HG03064 (cell line): ENCODE measurements around the gene PLXNB2.

Experiments
- ATAC-seq: cut with Tn5 transposase; IDR thresholded peaks from one replicate; pipeline ENCODE4 v1.9.1; 2021; ENCODE audit warnings: low read depth; ENCODE audit not compliant: unreplicated experiment

PLXNB2 gene

DNA sequence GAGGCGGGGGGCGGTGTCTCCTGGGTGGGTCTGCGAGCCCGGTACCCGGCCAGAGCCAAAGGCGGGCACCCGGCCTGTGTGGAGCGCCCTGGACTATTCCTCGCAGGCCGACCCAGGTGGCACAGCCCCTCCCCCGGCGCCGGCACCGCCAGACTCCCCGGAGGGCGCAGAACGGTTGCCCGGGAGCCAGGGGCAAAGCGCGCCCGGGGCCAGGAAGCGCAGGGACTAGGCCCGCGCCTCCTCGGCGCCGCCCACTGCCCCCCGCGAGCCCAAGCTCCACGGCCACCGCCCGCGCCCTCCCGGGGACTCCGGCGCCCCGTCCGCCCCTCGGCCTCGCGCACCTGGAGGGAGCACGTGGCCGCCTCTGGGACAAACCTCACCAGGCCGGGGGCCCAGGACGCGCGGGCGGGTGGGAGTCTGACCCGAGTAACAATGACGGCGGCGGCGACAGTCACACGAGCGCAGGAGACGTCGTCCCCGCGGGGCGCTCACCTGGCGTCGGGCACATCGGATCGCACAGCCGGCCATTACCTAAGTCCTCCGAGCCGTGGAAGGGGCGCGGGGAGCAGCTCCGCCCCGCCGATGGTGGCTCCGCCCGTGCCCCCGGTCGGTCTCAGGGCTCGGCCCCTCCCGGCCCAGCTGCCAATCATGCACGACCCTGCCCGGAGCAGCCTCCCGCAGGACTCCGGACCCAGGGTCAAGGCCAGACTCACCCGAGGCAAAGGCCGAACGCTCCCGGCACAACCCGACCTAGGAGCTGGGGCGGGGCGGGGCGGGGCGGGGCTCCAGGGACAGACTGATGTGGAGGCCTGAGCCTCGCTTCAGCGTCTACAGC lies 7.4 kb downstream of the PLXNB2 start:
- ATAC-seq, result no peak

DNA sequence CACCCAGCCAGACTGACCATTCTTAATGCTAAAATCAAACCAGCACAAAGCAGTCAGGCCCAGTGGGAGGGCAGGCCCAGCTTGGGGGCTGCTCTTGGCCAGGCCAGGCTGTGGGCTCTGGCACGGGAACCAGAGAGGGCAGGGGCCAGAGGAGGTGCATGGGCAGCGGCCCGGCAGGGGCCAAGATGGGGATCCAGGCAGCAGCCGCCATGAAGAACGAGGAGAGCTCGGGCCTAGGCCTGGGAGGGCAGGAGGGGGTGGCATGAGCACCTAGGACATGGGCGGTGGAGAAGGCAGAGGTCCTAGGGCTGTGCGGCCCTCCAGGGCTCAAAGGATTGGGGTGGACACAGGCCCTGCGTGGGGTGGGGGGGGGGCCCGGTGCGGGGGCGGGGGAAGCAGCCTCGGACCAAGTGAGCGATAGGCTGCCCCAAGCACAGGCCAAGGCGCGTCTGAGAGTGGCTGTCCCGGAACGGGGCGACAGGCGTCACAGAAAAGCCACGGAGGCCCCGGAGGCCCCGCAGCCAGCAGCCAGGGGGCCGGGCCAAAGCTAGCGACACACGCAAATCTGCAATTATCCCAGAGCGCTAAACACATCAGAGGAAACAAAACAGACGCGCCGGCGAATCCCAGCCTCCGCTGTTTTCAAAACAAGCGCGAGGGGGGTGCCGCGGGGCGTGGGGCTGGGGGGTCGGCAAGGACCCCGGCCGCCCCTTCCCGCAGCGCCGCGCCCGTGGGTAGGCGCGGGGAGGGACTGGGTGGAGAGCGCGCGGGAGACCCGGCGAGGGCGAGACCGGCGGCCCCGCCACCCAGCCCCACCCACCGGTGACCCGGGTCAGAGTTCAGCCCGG lies 8.3 kb downstream of the PLXNB2 start:
- no peak for ATAC-seq

DNA sequence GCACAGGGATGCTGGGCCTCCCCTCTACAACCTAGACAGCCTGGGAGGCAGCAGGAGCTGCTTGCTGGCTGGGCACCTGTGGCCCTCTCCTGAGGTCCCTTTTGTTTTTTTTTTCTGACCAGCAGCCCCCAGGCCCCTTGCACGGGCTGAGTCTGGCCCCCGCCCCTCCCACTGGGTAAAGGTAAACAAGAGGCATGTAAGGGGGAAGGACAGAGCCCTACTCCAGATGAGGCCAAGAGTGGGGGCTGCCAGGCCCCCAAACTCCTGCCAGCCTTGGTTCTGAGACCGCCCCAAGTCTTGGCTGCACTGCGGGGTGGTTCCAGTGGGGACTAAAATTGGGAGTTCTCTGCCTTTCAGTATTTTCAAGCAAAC lies 9.2 kb downstream of the PLXNB2 start:
- no peak for ATAC-seq

DNA sequence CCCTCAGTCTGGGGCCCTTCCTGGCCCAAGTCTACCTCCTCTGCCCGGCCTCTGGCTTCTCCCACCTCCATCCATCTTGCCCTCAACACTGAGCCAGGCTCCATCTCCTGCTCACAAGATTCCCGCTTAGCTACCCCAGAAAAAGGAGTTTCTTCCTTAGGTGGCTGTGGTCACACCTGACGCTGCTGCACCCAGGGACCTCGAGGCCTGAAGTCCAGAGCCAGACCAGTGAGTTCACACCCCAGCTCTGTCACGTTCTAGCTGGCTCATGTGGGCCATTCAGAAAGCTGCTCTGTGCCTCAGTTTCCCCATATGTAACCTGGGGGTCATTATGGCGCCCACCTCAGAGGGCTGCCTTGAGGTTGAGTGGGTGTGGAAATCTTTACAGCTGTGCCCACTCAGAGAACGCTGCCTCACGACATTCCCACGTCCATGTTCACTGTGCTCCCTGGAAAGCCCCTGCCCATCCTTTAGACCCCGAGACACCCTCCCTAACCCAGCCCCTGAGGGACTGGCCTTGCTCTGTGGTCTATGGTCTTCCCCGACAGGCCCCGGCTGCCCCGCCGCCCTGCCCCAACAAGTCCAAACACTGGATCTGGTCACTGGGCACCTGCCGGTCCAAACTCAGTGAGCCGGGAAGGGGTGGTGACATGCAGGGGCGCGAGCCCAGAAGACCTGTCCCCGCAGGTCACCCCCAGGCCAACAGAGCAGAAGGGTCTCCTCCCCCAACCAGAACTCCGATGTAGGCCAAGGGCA lies 9.8 kb downstream of the PLXNB2 start:
- ATAC-seq, result no peak

DNA sequence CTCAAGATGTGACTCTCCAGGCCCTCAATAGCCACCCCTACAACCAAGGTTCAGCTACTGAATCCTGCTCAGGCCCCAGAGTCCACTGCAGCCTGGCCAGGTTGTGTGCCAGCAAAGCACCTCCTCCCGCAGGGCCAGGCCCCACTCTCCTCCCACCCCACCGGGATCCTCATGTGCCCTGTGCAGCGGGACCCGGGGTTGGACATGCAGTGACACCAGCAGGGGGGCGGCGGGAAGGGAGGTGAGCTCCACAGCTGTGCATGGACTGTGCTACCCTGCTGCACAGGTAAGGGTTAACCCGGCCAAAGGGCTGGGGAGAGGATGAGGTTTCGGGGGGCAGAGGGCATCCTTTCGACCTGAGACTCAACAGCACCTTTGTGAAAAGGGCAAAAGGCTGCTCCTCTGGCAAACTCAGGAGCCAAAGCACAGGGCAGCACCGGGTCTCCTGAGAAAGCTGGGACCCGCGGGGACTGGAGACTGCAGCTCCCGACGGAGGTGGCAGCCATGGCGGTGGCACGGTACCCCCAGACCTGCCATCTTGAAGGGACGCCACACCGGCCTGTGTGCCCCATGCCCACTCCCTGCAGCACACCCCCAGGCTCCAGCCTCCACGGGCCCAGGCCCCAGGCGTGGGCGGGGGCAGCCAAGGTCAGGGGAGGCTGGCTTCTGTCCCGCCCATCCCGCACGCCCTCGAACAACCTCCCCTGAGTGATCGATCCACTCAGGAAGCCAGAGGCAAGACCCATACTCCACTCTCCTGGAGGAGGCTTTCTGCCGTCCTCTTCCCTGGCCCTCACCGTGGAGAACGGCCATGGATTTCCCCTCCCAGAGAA lies 10.6 kb downstream of the PLXNB2 start:
- no peak for ATAC-seq

DNA sequence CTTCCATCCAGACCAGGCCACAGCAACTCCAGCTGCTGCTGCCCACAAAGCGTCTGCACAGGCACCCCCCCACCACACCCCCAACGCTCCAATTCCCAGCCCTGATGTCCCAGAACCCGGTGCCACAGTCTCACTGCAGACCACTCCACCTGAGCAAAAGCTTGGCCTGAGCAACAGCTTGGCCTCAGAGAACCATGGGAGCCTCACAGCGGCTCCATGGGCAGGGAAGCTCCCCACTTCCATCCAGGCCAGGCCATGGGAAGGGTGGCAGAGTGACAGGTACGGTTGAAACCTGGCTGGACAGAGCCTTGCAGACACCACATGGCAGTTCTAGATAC lies 13.2 kb downstream of the PLXNB2 start:
- ATAC-seq, result no peak

DNA sequence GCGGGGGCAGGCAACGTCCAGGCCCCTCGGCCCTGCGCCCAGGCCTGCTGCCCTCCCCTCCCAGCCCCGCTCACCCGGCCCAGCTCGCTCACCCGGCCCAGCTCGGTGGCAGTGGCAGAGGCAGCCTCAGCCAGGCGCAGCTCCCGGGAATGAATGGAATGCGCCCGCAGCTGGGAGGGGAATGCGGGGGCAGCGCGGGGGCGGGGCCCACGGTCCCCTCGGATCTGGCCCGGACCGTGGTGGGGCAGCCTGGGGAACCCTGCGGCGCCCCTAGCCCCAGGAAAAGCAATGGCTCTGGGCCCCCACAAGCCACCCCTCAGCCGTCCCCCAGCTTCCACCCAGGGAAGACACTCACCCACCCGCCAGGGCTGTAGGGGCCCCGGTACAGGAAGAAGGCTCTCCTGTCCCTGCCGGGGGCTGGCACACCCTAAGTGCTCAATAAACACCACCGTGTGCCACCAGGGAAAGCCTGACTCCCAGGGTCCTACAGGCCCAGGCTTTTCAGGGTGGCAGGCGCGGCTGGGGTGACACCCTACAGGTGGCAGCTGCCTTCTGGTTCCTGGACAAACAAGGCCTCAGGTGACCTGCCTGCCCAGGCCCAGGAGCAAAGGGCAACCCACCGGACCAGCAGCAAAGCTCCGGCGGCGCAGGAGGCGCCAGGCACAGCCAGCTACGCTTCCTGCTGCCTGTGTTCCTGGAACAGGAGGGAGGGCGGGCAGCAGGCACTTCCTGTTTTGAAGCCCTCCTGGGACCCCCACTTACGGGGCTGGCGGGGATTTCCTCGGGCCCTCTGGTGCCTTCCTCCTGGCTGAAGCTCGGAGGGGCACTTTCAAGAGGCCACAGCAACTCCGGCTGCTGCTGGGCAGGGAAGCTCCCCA lies 13.8 kb downstream of the PLXNB2 start:
- ATAC-seq, result no peak

DNA sequence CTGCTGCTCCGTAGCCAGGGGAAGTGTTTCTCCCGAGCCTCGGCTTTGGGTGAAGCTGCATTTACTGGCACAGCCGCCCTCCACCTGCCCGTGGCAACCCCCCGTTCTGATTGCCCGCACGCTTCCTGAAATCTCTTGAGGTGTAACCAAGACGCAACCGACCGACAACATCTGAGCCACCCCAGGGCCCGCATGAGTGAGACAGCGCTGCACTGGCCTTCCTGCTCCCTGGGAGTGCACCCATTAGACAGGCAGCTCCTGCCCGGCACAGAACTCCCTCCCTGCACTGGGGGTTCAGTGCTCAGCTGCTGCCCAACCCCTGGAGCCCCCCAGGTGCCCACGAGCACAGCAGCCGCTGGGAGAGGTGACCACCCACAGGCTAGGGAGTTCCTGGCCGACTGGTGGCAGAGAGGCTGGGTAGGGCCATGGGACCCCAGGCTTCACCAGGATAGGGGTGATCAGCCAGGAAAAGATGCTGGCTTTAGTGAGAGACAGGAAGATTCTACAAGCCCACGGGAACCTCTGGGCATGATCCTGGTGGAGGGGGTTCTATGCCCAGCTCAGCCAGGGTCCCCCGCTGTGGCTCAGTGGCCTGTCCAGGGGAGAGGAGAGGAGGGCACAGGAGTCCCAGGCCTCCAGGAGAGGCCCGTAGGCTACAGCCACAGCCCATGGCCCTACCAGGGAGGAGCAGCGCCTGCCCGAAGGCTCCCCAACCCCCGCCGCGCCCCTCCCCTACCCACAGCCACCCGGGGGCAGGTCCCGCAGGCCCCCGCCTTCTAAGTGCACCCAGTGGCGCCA lies 14.6 kb downstream of the PLXNB2 start:
- ATAC-seq, result no peak

DNA sequence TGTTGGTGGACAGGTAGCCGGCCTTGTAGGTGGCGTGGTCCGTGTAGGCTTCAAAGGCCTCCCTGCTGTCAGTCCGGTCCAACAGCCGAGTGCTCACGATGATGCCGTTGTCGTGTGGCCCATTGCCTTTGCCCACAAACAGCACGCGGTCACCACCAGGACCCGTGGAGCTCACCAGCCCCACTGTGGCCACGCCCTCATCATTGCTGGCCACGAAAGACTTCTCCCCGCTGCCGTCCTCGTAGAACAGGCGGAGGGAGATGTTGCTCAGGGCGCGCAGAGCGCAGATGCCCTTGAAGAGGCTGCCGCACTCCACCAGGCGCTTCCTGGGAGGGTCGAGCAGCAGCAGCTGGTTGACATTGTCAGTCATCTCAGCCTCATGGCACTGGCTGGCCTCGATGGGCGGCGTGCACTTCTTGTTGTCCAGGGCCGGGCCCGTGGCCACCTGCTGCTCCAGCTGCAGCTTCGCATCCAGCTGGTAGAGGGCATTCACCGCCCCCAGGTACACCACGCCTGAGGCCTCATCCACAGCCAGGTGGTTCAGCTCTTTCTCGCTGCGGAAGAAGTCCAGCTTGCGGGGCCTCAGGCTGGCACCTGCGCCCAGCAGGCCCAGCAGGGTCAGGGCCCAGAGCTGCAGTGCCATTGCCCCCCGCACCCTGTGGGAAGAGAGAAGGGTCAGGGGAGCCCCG lies 17.4 kb downstream of the PLXNB2 start:
- no peak for ATAC-seq

DNA sequence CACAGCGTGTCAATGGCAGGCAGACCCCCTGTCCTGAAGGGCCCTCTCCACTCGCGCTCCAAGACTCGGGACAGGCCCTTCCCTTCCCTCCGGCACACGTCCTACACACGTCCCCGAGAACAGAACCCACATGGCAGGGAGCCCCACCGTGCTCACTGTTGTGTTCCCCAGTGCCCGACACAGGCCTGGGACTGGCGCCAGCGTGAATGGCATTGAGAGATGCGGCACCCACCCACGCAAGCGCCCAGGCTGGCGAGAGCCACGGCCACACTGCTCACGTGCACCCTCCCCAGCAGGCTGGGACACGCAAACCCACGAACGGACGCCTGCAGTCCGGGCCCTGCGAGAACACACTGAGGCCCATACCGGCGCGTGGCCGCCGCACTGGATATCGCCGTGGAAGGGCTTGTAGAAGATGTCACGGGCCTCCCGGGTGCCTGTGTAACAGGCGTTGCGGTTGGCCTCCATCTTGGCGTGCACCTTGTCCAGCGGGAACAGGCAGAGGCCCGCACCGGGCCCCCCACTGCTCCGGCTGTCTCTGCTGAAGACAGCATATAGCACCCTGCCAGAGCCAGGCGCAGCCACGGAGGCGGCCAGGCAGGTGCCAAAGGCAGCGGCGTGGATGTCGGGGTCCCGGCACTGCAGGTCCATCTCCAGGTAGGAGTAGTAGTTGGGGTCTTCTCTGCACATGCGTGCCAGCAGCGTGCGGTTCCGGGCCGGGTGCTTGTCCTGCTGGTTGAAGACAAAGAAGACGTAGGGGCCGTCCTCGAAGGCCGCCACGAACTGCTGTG lies 18.1 kb downstream of the PLXNB2 start:
- ATAC-seq, result no peak

DNA sequence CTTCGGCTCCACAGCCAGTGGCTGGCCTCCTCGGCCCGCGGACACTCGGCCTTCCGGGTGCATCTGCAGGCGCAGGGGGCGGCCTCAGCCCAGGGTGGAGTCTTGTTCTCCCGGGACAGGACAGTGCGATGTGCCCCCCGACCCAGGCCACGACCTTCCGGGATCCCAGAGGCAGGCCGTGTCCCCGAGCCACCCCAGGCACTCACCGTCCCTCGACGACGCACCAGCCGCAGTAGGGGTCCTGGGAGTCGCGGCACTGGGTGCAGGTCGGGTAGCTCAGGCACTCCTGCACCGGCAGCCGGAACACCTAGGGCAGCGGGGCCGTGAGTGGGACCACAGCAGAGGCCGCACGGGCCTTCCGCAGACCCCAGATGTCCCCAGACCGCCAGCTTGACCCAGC lies 19.7 kb downstream of the PLXNB2 start:
- ATAC-seq, result no peak

DNA sequence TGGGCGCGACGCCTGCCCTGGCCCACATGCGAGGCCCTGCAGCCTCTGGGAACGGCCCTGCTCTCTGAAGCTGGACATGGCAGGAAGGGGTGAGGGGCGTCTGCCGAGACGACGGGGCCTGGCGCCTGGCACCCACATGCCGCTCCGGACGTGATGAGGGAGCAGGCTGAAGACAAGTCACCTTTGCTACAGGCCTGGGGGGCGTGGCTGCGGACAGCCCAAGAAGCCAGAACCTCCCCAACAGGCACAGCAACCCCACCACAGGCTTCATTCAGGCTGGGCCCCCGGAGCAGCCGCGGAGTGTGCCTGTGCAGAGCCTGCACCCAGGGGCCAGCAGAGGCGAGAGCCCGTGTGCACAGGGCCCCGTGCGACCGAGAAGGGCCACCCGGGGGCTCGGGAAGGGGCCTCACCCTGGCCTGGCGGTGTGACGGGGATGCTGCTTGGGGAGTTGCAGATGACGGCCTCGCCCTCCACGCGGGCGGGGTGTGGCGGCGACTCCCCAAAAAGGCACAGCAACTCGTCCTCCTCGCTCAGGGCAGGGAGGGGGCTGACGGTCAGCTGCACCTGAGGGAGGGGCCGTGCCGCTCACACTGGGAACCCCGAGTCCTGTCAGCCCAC lies 20.6 kb downstream of the PLXNB2 start:
- ATAC-seq, result no peak

DNA sequence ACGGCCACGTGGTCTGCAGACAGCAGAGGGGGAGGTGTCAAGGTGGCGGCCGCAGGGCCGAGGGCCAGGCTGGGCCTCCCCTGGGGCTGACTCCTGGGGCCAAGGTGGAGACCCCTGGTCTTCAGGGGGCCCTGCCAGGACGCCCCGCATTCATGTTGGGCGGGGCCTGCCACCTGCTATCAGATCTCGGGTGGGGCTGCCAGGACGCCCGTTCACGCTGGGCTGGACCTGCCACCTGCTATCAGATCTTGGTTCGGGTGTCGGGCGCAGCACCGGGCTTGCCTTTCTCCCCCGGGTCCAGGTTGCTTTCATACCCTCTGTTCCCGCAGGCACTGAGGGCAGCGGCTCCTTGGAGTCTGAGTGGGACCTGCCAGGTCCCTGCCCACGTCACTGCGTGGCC lies 21.2 kb downstream of the PLXNB2 start:
- no peak for ATAC-seq

DNA sequence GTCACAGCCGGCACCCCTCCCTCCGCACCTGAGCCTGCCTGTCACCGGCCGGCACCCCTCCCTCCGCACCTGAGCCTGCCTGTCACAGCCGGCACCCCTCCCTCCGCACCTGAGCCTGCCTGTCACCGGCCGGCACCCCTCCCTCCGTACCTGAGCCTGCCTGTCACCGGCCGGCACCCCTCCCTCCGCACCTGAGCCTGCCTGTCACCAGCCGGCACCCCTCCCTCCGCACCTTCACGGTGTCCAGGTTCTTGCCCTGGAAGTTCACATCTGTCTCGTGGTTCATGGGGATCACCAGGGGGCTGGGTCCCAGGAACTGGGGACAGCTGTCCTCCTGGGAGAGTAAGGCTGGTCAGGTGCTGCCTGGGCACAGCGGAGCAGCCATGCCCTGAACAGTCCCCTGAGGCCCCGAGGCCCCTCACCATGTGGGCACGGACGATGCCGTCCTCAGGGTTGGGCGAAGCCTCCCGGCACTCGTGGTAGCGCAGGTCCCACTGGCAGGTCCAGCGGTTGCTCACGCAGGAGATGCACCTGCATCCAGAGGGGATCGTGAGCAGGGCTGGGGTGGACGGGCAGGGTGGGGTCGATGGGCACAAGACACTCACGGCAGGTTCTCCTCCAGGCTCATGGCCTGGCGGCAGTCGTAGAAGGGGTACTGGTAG lies 21.7 kb downstream of the PLXNB2 start:
- no peak for ATAC-seq

DNA sequence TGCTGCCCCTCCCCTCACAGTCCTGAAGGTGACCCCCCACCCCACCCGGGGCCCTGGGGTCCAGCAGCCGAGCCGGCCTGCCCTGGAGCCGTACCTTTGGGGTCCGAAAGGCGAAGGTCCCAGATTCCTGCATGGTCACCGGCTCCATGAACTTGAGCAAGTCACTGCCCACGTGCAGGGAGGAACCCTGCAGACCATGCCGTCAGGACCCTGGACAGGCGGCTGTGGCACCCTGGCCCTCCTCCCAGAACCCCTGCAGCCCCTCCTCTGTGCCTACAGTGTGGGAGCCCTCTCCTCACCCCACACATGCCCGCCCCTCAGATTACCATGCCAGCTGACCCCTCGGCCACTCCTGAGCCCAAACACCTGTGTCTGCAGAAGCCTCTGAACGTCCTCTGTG lies 23.0 kb downstream of the PLXNB2 start:
- no peak for ATAC-seq

DNA sequence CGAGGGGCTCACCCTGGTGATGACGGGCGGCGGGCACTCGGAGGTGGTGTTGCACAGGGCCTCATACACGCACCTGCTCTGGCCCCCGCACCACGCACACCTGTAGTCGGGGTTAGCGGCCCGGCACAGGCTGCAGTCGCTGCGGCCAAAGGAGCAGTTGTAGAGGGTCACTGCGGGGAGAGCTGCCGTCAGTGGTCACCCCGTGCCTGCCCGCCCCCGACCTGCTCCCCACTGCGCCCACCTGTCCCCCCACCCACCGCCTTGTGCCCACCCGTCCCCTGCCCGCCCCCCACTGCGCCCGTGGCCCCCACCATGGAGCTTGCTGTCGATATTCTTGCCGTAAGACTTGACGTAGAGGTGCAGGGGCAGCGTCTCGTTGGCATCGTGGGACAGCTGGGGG lies 23.6 kb downstream of the PLXNB2 start:
- ATAC-seq, result no peak
